Mucosa of rectum (tissue), 2 donors: Measurements from ENCODE around the gene SLC66A3.

Experiments
- H3K27ac ChIP-seq, 2 donors: one replicate each; pipeline ENCODE4 v1.7.0; 2013; ENCODE audit warnings: inconsistent platforms in 2 of 2, low read depth in 2 of 2, low read length in 2 of 2
- H3K27me3 ChIP-seq, 2 donors: one replicate each; pipeline ENCODE4 v1.7.0; 2013; ENCODE audit warnings: low read length in 2 of 2; ENCODE audit not compliant: control insufficient read depth in 2 of 2, insufficient read depth in 2 of 2
- H3K36me3 ChIP-seq, 2 donors: one replicate each; pipeline ENCODE4 v1.7.0; 2013; ENCODE audit warnings: low read length in 2 of 2; ENCODE audit not compliant: control insufficient read depth in 2 of 2, insufficient read depth in 2 of 2
- H3K4me1 ChIP-seq, 2 donors: one replicate each; pipeline ENCODE4 v1.7.0; 2013; ENCODE audit warnings: low read length in 2 of 2, mild to moderate bottlenecking in 1 of 2; ENCODE audit not compliant: control insufficient read depth in 2 of 2, insufficient read depth in 2 of 2
- H3K4me3 ChIP-seq, 2 donors: one replicate each; pipeline ENCODE4 v1.7.0; 2013; ENCODE audit warnings: low read length in 2 of 2
- H3K9ac ChIP-seq, 2 donors: one replicate each; pipeline ENCODE4 v1.7.0; 2013; ENCODE audit warnings: low read length in 2 of 2, low read depth in 1 of 2, mild to moderate bottlenecking in 1 of 2
- H3K9me3 ChIP-seq, 2 donors: one replicate each; pipeline ENCODE4 v1.7.0; 2013; ENCODE audit warnings: low read length in 2 of 2; ENCODE audit not compliant: control insufficient read depth in 2 of 2
- donor health status: healthy.
- donor health status: Normal muscosa, but diverticular disease.

The SLC66A3 gene

GRCh38 chr2:11201969-11202368 is 46.7 kb downstream of the SLC66A3 start:
- H3K9ac ChIP-seq: no peak overlapping the region
- H3K4me3 ChIP-seq: no peak overlapping the region
- no peak overlapping the region for H3K27ac ChIP-seq
- H3K36me3 ChIP-seq: peaks cover 33 to 55% of the 10 kb centered on the region in 2 donors
- H3K27me3 ChIP-seq: no peaks in the 10 kb centered on the region
- no peaks in the 10 kb centered on the region for H3K9me3 ChIP-seq
- peaks cover 0 to 10% of the 10 kb centered on the region in 2 donors for H3K4me1 ChIP-seq

- Histone ChIP-seq H3K9ac (no peak overlapping the region), H3K36me3 (peaks cover 30 to 48% of the 10 kb centered on the region in 2 donors), H3K27ac (no peak overlapping the region), H3K27me3 (no peaks in the 10 kb centered on the region), H3K9me3 (no peaks in the 10 kb centered on the region), H3K4me3 (no peak overlapping the region), H3K4me1 (peaks cover 0 to 10% of the 10 kb centered on the region in 2 donors)
These were observed 48.2 kb downstream of the SLC66A3 start for GRCh38 chr2:11203480-11203879.

GRCh38 chr2:11208083-11208482 is 52.8 kb downstream of the SLC66A3 start:
- H3K4me3 ChIP-seq: no peak overlapping the region
- peaks cover 31 to 53% of the 10 kb centered on the region in 2 donors for H3K36me3 ChIP-seq
- H3K27me3 ChIP-seq: no peaks in the 10 kb centered on the region

GRCh38 chr2:11212645-11213044 is 57.4 kb downstream of the SLC66A3 start:
- Histone ChIP-seq H3K27me3 (no peaks in the 10 kb centered on the region), H3K4me3 (no peak overlapping the region), H3K4me1 (no peaks in the 10 kb centered on the region), H3K9me3 (no peaks in the 10 kb centered on the region), H3K36me3 (peaks cover 50 to 61% of the 10 kb centered on the region in 2 donors), H3K9ac (no peak overlapping the region), H3K27ac (no peak overlapping the region)

More at GRCh38 chr2:11208083-11208482, 52.8 kb downstream of the SLC66A3 start:
- Histone ChIP-seq H3K9me3 (no peaks in the 10 kb centered on the region), H3K9ac (no peak overlapping the region), H3K27ac (no peak overlapping the region), H3K4me1 (peaks cover 0 to 10% of the 10 kb centered on the region in 2 donors)

- no peaks in the 10 kb centered on the region for H3K27me3 ChIP-seq
- no peak overlapping the region for H3K9ac ChIP-seq
- H3K27ac ChIP-seq: no peak overlapping the region
- H3K4me1 ChIP-seq: no peaks in the 10 kb centered on the region
- peaks cover 48 to 64% of the 10 kb centered on the region in 2 donors for H3K36me3 ChIP-seq
- H3K9me3 ChIP-seq: no peaks in the 10 kb centered on the region
- no peak overlapping the region for H3K4me3 ChIP-seq
These were observed 57.9 kb downstream of the SLC66A3 start for GRCh38 chr2:11213090-11213638.

GRCh38 chr2:11213975-11214374 is 58.7 kb downstream of the SLC66A3 start:
- no peak overlapping the region for H3K9ac ChIP-seq
- no peak overlapping the region for H3K4me3 ChIP-seq
- H3K4me1 ChIP-seq: no peaks in the 10 kb centered on the region
- no peaks in the 10 kb centered on the region for H3K27me3 ChIP-seq
- H3K9me3 ChIP-seq: no peaks in the 10 kb centered on the region
- peaks cover 47 to 64% of the 10 kb centered on the region in 2 donors for H3K36me3 ChIP-seq
- H3K27ac ChIP-seq: no peak overlapping the region

- Histone ChIP-seq H3K4me3 (no peak overlapping the region), H3K27me3 (no peaks in the 10 kb centered on the region), H3K9ac (no peak overlapping the region), H3K36me3 (peaks cover 46 to 58% of the 10 kb centered on the region in 2 donors), H3K27ac (no peak overlapping the region), H3K4me1 (no peaks in the 10 kb centered on the region), H3K9me3 (no peaks in the 10 kb centered on the region)
These were observed 59.5 kb downstream of the SLC66A3 start for GRCh38 chr2:11214770-11215169.

GRCh38 chr2:11215407-11215806 is 60.1 kb downstream of the SLC66A3 start:
- peaks cover 43 to 55% of the 10 kb centered on the region in 2 donors for H3K36me3 ChIP-seq
- no peak overlapping the region for H3K4me3 ChIP-seq
- no peaks in the 10 kb centered on the region for H3K9me3 ChIP-seq
- no peak overlapping the region for H3K27ac ChIP-seq
- no peaks in the 10 kb centered on the region for H3K27me3 ChIP-seq
- no peak overlapping the region for H3K9ac ChIP-seq
- H3K4me1 ChIP-seq: no peaks in the 10 kb centered on the region

- H3K36me3 ChIP-seq: peaks cover 23 to 26% of the 10 kb centered on the region in 2 donors
- no peak overlapping the region for H3K27ac ChIP-seq
- no peak overlapping the region for H3K9ac ChIP-seq
- no peaks in the 10 kb centered on the region for H3K9me3 ChIP-seq
- H3K4me3 ChIP-seq: no peak overlapping the region
- no peaks in the 10 kb centered on the region for H3K27me3 ChIP-seq
- no peaks in the 10 kb centered on the region for H3K4me1 ChIP-seq
These were observed 65.2 kb downstream of the SLC66A3 start for GRCh38 chr2:11220445-11220844.

GRCh38 chr2:11222845-11223244 is 67.6 kb downstream of the SLC66A3 start:
- Histone ChIP-seq H3K27me3 (no peaks in the 10 kb centered on the region), H3K4me1 (no peaks in the 10 kb centered on the region), H3K36me3 (peaks cover 18 to 23% of the 10 kb centered on the region in 2 donors), H3K27ac (no peak overlapping the region), H3K9me3 (no peaks in the 10 kb centered on the region), H3K9ac (no peak overlapping the region), H3K4me3 (no peak overlapping the region)
